GM18508 (cell line): Measurements from ENCODE around the gene ACAD9.
"Not testable (repeated sequence)": the region's sequence is repeated elsewhere in the genome, so short reads cannot be mapped to it uniquely, and the experiment has no call there.

Experiments
- ATAC-seq: cut with Tn5 transposase; IDR thresholded peaks from one replicate; pipeline ENCODE4 v1.9.1; 2021; ENCODE audit warnings: moderate number of reproducible peaks; ENCODE audit not compliant: insufficient read depth, unreplicated experiment

ACAD9 gene

DNA sequence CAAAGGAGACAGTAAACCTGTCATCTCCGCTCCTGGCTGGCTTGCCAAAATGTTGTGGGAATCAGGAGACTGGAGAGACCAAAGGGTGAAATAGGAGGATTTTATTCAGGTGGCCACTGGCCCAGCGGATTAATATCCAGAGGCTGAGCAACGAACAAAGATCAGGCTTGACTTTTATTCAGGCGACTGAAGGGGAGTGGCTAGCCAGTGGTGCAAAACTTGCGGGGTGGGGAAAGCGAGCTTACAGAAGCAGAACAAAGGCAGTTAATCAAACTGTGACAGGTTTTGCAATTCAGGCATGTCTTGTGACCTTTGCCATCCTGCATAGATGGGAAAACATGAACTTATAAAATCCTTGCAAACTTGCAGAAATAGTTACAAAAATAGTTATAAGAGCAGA lies 19.8 kb upstream of the ACAD9 start:
- ATAC-seq = no peak

GRCh38 chr3:128861491-128861890 lies 17.9 kb upstream of the ACAD9 start:
- ATAC-seq = no peak

- ATAC-seq = no peak
Observed at GRCh38 chr3:128863560-128863959, 15.9 kb upstream of the ACAD9 start.

GRCh38 chr3:128864351-128864811 lies 15.0 kb upstream of the ACAD9 start:
- no peak for ATAC-seq

DNA sequence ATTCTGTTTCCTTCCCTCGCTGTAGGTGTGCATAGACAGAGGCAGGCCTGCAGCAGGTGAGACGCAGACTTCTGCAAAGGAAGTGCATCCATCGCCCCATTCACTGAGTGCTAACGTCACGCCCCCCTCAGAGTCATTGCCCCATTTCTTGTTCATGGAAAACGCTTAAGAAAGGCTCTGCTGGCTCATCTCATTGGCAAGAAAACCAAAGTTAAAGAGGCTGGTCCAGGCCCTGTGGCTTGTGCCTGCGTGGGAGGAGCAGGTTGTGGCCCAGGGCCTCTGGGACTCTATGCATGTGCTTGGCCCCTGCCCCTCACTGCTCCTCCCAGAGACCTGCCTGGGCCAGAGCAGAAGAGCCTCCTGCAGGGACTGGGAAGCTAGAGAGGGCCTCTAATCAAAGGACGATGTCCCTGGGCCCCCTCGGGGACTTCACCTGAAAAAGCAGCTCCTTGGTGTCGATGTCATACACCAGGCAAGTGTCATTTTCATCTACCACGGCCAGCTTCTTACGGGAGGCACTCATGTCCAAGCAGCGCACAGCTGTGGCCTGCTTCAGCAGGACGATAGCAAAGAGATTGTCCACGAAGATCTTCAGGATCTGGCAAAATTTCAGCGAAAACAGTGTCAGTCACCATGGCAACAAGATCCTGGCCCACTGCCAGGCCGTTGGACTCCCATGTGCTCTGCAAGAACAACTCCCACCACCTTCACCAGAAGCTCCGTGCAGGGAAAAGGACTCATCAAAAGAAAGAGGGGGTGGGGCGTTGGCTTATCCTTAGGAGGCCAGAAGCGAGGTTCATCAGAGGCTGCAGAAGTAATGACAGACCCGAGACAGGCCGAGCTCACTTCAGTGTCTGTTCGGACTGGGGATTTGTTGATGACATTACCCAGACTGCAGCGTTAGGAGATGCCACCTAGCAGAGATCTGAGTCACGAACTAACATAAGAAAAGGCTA lies 14.3 kb upstream of the ACAD9 start:
- not testable (repeated sequence) for ATAC-seq

DNA sequence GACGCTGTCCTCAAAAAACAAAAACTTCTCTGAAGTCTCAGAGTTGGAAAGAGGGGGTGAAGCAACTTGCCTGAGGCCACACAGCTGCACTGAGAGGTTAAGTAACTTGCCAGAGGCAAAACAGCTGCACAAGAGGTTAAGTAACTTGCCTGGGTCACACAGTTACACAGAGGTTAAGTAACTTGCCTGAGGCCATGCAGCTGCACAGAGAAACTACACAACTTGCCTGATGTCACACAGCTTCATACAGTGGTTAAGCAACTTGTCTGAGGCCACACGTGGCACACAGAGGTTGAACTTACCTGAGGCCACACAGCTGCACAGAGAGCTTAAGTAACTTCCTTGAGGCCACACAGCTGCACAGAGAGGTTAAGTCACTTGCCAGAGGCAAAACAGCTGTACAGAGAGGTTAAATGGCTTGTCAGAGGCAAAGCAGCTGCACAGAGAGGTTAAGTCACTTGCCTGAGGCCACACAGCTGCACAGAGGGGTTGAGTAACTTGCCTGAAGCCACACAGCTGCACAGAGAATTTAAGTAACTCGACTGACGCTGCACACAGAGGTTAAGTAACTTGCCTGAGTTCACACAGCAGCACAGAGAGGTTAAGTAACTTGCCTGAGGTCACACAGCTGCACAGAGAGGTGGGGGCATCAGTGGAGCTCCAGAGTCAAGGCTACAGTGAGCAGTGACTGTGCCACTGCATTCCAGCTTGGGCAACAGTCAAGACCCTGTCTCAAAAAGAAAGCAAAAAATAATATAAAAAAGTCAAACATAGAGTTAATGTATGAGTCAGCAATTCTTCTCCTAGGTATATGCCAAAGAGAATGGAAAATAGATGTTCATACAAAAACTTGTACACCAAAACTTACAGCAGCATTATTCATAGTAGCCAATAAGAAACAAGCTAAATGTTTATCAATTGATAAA lies 12.0 kb upstream of the ACAD9 start:
- ATAC-seq = no peak

DNA sequence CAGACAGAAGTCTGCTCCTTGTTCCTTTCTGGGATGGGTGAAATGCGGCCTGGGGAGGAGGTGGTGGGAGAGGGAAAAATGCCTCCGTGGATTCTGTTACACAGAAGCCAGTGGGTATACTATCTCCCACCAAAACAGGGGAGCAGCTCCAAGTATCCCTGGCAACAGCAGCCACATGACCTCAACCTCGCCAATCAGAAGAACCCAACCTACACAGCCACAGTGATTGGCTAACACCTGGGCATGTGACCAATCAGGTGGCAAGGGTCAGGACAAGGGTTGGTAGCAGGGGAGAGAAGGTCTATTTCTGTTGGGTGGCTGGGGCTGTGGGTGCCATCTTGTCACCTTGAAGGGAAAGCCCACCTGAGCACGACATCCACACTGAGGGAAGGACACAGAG lies 9.1 kb upstream of the ACAD9 start:
- ATAC-seq = no peak

GRCh38 chr3:128872282-128872681 lies 7.1 kb upstream of the ACAD9 start:
- no peak for ATAC-seq

GRCh38 chr3:128872744-128873143 lies 6.7 kb upstream of the ACAD9 start:
- ATAC-seq = no peak

DNA sequence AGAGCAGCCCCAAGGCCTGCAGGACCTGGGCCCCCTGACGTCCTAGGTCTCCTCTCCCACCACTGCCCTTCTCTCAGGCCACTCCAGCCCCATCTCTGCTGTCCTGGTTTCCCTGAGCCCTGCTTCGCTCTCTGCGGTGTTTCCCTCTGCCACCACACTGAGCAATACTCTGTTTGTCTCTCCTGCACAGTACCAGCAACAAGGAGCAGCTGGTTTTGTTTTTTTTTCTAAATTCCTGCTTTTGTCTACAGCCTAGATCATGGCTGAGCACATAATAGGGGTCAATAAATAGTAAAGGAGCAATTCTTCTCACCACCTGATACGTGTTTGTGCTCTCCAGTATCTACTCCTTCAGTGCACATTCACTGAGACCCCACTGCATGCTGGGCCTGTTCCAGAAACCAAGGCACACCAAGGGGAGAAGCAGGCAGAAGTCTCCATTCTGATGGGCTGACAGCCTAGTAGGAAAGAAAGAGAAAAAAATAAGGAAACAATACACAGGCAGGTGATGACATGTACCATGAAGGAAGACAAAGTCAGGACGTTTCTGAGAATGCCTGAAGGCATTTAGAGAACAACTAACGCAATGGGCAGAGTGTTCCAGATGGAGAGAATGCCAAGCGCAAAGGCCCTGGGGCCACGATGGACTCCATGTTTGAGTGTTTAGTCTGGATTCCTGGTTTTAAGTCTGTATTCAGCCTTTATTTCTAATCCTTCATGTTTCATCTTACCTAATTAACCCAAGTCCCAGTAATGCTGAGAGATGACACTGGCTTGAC lies 6.0 kb upstream of the ACAD9 start:
- ATAC-seq = no peak

DNA sequence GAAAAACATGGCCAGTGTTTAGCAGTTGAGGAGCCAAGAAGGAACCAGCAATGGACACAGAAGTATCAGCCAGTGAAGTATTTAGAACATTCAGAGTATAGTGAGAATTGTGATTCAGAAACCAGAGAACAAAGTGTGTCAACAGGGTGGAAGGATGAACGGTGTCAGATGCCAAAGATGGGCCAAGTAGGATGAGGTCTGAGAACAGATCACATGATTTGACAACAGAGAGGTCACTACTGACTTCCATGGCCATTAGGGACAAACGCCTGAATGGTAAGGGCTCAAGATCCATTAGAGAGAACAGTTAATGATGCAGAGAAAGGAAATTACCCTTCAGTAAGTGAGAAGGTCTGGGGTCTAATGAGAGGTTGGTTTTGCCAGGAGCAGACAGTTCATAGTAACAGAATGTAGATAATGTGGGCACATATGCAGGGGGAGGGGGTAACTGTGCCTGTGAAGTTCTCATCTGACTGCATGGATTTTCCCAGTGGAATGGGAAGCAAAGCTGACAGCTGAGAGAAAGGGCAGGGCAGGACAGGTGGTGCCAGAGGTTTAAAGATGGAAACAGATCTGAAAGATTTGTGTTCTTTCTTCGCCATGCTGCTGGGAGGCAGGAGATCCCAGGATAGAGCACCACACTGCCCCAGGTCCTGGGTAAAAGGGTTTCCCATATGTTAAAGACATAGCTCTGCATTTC lies 4.8 kb upstream of the ACAD9 start:
- ATAC-seq = no peak

GRCh38 chr3:128875556-128876120 lies 3.8 kb upstream of the ACAD9 start:
- ATAC-seq = no peak

DNA sequence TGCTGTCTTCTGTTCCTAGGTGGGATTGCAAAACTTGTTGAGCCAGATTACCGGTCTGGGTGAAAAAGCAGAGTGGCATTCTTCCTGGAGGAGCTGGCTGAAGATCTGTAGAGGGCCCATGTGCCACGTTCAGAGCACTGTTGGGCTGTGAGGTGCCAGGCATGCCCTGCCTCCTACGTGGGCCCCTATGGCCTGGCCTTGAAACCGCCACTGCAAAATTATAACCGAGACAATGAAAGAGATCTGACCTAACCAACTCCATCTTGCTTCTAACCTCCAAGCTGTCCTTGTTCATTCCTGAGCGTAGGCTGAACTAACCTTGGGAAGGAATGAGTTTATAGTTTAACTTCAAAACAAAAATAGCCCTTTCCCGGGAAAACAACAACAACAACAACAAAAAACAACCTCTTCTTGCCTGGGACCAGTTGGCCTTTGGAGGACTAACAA lies 1.4 kb upstream of the ACAD9 start:
- no peak for ATAC-seq

DNA sequence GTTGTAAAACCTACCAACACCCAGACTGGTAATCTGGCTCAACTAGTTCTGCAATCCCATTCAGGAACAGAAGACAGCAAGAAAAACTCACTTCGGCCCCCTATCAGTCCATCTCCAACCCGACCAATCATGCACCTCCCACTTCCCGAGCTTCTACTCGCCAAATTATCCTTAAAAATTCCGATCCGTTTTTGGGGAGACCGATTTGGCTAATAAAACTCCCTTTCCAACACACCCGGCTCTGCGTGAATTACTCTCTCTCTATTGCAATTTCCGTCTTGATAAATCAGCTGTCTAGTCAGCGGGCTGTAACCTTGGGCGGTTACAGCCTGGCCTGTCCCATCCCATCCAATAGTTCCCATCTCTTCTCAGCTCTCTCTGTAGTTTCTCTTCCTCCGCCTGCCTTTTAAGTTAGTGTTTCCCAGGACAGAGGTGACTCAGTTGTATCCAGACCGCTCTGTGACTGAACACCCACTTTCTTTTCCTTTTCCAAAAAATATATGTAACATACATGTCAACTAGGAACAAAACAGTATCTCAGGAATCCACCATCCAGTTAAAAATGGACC lies 780 bp upstream of the ACAD9 start:
- ATAC-seq = no peak

GRCh38 chr3:128879991-128880390 lies 571 bp downstream of the ACAD9 start:
- no peak for ATAC-seq

- ATAC-seq = not testable (repeated sequence)
Observed at GRCh38 chr3:128880455-128880854, 1.0 kb downstream of the ACAD9 start.

DNA sequence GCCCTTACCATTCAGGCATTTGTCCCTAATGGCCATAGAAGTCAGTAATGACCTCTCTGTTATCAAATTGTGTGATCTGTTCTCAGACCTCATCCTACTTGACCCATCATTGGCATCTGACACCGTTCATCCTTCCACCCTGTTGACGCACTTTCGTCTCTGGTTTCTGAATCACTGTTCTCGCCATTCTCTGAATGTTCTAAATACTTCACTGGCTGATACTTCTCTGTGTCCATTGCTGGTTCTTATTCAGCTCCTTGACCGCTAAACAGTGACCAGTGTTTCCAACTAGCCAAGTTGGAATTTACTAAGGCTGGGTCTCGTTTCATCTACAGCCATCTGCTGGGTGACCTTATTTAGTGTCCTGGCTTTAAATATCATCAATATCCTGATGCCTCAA lies 2.2 kb downstream of the ACAD9 start:
- ATAC-seq = no peak

DNA sequence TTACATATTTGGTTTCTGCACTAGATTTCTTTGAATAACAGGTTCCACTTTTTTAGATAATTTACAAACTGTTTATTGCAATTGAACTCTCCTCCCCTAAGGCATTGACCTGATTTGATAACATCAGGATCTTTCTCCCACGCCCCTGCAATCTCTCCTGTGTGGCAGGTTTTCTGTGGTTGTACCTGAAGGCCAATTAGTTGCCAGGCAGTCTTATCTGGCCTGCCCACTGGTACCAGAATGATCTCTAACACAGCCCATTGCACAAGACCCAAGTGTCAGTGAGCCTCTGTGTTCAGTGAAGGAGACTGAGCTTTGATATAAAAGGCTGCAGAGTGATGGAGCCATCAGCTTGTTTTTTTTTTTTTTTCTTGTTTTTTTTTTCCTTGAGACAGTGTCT lies 3.3 kb downstream of the ACAD9 start:
- no peak for ATAC-seq

- ATAC-seq = no peak
Observed at GRCh38 chr3:128884992-128885391, 5.6 kb downstream of the ACAD9 start.
